HG03135 (cell line): ENCODE results near the gene SWT1.
A peak's percentile ranks its signal among the peaks of the same experiment; 100 is the strongest.
"Not testable (repeated sequence)": the region's sequence is repeated elsewhere in the genome, so short reads cannot be mapped to it uniquely, and the experiment has no call there.

Experiments used
- ATAC-seq: cut with Tn5 transposase; IDR thresholded peaks from one replicate; pipeline ENCODE4 v1.9.1; 2021; ENCODE audit warnings: mild to moderate bottlenecking, moderate library complexity; ENCODE audit not compliant: unreplicated experiment

Gene SWT1

GRCh38 chr1:185317034-185317885 lies 160.3 kb downstream of the SWT1 start, which contains the start of gene IVNS1ABP:
TSS of gene IVNS1ABP (minus strand) at chr1:185317243. CDS start at chr1:185309493, 7,750 bp downstream.
- peak; percentile 68 for ATAC-seq

- peak; percentile 40 for ATAC-seq
Measured at GRCh38 chr1:185317886-185318310, 160.9 kb downstream of the SWT1 start.

DNA sequence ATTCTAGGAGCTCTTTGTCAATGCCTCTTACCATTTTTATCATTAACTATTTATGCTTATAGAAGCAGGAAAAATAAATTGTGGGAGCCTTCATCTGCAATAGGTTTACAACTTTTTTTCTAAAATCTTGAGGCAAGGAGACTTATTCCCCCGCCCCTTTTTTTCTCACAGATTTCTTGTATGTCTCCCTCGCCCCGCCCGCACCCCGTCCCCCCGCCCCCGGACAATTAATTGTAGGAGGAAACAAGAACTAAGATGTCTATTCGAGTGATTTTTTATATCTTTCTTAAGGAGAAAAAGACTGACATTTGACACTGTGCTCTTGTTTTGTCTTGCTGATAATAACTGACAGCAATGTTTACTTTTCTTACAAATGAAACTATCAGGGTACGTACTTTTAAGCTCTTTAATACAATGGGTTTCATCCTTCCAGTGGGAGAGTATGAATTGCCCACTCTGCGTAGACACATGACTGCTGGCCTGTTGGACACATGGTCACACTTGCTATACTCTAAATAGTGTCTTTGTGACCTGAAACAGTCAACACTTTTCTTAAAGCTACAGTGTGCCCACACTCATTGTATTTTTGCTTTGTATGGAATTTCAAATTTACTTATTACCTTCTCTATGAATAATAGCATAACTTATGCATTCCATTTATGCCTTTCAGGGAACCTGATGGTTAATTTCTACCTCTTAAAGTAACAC lies 161.6 kb downstream of the SWT1 start:
- no peak for ATAC-seq

DNA sequence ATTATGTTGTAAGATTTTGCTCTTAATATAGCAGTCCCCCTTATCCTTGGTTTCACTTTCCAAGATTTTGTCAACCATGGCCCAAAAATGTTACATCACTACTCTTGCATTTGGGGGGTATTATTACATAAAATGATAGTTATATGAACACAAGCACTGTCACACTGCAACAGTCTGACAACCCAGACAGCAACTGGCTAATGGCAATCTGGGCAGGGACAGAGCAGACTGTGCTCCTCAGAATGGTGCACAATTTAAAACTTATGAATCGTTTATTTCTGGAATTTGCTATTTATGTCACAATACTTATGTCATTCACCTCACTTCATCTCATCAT lies 162.1 kb downstream of the SWT1 start:
- ATAC-seq: no peak

- not testable (repeated sequence) for ATAC-seq
Measured at GRCh38 chr1:185321104-185321503, 164.1 kb downstream of the SWT1 start.

DNA sequence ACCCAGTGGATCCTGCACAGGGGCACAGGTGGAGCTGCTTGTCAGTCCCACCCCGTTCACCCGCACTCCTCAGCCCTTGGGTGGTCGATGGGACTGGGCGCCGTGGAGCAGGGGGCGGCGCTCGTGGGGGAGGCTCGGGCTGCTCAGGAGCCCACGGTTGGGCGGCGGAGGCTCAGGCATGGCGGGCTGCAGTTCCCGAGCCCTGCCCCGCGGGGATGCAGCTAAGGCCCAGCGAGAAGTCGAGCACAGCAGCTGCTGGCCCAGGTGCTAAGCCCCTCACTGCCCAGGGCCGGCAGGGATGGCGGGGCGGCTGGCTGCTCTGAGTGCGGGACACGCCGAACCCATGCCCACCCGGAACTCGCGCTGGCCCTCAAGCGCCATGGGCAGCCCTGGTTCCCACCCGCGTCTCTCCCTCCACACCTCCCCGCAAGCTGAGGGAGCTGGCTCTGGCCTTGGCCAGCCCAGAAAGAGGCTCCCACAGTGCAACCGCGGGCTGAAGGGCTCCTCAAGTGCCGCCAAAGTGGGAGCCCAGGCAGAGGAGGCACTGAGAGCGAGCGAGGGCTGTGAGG lies 164.8 kb downstream of the SWT1 start:
- not testable (repeated sequence) for ATAC-seq

DNA sequence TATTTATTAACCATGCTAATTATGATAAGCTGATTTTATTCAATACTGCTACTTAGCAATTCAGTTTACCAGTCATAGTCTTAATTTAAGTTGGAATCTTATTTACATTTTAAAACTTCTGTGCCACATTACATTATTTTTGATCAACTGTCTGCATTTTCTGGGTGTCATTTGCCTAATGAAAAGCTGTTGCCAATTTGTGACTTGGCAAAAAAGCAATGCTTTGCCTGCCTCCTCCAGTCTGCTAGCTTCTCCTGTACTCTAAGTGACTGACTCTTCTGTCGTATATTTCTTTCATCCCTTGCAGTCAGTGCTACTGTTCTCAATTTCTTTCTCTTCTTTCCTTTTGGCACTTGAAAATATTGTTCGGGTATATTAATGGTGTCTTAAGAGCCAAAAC lies 165.7 kb downstream of the SWT1 start:
- ATAC-seq: no peak

- ATAC-seq: no peak
Measured at GRCh38 chr1:185324118-185324517, 167.2 kb downstream of the SWT1 start.

- ATAC-seq: no peak
Measured at GRCh38 chr1:185325413-185325812, 168.4 kb downstream of the SWT1 start.

DNA sequence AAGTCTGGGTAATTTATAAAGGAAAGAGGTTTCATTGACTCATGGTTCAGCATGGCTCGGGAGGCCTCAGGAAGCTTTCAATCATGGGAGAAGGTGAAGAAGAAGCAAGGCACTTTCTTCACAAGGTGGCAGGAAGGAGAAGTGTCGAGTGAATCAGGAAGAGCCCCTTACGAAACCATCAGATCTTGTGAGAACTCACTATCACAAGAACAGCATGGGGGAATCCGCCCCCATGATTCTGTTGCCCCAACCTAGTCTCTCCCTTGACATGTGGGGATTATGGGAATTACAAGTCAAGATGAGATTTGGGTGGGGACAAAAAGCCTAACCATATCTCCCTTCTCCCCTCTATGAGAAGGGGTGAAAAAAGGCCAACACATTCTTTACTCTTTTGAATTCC lies 171.3 kb downstream of the SWT1 start:
- ATAC-seq: no peak

DNA sequence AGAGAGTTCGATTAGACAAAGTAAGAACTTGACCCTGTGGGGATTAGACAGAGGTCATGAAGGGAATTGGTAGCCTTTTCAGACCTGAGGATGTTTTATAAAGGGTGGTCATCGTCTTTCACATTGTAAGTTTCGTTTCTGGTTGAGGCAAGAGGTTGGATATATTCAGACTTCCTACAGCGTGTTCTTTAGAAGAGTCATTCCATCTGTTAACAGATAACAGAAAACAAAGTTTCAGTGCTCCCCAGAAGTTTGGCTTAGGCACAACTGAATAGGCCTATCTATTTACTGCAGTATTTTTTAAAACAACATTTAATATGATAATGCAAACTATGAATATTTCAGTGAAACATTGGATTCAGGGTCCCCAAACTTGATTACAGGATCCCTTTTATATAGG lies 177.2 kb downstream of the SWT1 start:
- no peak for ATAC-seq

- ATAC-seq: no peak
Measured at GRCh38 chr1:185337246-185337645, 180.3 kb downstream of the SWT1 start.

DNA sequence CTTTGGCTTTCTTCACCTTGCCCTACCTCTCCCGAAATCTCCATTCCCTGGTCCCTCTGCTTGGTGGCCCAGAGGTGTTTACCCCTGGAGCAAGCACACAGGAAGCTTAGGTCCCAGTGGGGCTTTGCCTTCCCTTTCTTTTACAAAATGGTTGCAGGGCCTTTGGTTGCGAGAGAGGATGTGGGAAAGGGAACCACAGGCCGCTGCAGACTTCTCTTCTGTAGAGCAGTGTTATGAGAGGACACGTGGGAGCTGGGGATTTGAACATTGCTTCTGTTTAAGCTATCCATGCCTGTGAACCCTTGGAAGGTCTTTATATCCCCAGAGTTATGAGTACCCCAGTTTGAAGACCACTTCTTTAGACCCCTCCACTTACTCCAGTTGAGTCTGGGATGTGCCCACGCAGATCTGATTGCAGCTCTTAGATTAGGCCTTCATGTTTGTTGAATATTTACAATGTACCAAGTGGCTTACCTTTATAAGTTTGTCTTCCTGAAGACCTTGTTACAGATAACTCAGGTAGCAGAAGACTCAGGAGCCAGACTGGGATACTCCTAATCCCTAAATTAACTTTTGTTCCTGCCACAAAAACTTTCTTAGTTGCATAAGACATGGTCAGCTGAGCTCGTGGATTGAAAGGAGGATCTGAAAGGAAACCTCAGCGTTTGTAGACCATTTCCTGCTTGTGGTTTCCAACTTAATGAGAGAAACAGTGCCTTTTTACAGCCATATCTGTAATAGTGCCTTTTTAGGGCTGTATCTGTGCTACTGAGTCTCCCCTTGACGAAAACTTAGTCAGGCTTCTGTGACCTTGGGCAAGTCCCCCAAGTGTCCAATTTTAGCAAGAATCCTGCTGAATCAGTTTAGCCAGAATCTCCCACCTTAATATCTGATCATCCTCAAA lies 182.0 kb downstream of the SWT1 start:
- ATAC-seq: peak; percentile 96

DNA sequence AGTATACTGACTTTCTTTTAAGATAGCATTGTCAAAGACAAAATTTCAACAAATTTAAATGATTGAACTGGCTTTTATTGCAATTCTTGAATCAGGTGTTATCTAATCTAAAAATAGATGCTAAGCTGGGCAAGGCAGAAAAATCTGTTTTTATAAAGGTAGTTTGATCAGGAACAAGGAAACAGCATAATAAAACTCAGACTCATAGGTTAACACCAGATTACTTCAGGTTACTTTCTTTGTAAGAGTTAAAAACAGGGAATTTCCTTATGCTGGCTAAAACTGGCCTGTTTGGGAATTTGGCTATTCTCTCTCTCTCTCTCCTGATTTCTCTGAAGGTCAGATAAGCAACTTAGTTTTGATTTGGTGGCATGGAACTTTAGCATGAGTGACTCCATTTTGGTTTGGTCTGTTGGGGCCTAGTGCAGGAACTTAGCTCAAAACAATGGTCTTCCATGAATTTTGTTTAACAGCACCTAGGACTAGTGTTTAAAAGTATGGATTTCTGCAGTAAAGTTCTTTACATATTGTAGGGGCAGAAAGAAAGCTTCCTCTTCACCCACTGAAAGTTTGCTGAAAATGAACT lies 184.3 kb downstream of the SWT1 start:
- ATAC-seq: no peak
